WI38 (cell line): ENCODE measurements around the gene TENM4.

Source experiments
- H3K4me3 ChIP-seq: 2 replicates; pipeline ENCODE4 v1.5.1; 2011; ENCODE audit warnings: low read depth, mild to moderate bottlenecking, control low read depth, low read length
- CTCF ChIP-seq: IDR thresholded peaks from 2 replicates; pipeline ENCODE4 v1.5.1; 2012; ENCODE audit warnings: low read depth, mild to moderate bottlenecking, control low read depth, low read length

TENM4 gene

DNA sequence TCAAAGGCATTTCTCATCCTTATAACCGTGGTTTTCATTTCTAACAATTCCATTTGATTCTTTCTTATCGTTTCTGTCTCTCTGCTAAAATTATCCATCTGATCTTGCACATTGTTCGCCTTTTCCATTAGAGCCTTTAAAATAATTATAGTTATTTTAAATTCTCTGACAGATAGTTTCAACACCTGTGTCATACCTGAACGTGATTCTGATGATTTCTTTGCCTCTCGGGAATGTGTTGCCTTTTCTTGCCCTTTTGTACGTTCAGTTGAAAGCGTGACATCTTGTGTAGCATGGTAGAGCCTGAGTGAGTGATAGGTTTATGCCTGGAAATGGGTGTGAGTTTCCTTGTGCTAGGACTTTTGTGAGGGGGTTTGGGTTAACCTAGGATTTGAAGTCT is 744.7 kb downstream of the TENM4 start:
- TF ChIP-seq CTCF, result no peak
- H3K4me3 ChIP-seq, result no peak overlapping the region

DNA sequence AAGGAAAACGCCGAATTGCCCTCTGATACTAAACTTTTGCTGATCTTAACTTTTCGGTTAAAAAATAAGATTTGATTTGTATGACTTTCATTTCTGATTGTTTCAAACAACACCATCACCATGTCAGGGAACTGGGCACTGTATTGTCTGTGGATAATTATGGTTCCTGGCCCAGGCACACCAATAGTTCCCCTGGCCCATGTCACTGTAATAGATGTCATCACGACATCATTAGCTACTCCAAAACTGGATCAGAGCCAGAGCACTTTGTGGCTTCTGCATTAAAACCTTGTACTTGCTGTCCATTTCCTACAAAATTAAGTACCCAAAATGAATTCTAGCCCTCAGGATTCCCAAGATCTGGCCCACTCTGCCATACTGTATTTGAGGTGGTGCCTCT is 746.7 kb downstream of the TENM4 start:
- TF ChIP-seq CTCF, result no peak
- no peak overlapping the region for H3K4me3 ChIP-seq

GRCh38 chr11:78691215-78691614 is 749.6 kb downstream of the TENM4 start:
- no peak for TF ChIP-seq CTCF
- no peak overlapping the region for H3K4me3 ChIP-seq

- no peak overlapping the region for H3K4me3 ChIP-seq
- no peak for TF ChIP-seq CTCF
Observed at GRCh38 chr11:78690352-78690987, 750.4 kb downstream of the TENM4 start.

DNA sequence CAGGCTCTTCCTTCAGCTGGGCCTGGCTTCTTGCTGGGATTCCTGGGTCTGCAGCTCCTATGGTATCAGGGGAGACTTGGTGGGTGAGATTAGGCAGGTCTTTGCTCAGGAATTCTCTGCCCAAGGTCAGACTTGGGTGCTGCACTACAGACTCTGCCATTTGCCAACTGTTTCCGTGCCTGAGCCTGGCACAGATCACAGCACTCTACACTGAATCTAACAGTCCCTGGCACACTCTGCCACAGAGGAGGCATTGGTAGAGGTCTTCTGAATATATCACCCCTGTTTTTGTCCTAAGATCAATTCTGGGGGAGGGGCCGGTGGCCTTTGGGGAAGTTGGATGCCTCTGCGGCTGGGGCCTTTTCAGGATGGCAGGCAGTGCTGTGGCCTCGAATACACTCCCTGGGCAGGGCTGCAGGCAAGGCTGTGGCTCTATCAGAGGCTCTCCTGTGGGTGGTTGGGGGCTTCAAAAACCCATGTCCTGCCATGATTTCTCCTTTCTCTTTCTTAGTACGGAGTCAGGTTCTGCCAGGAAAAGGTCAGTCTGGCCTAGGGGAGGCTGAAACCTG is 751.2 kb downstream of the TENM4 start:
- no peak for TF ChIP-seq CTCF
- no peak overlapping the region for H3K4me3 ChIP-seq

GRCh38 chr11:78689101-78689500 is 751.7 kb downstream of the TENM4 start:
- no peak for TF ChIP-seq CTCF
- H3K4me3 ChIP-seq, result no peak overlapping the region

DNA sequence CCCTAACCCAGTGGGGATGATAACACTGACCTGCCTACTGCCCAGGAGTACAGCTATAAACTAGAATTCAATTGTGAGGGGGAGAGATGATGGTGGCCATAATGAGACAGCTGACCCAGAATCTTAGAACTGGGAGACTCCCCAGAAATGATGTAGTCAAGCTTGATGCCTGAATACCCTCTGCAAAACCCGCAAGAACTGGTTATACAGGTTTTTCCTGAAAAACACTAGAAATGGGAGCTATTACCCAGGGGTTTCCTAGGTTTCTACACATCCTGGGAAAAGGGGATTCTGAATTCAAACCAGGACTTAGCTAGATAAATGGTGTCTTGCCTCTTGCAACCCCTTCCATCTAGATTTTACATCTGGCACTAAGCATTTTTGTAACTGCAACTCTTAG is 752.4 kb downstream of the TENM4 start:
- TF ChIP-seq CTCF, result no peak
- H3K4me3 ChIP-seq, result no peak overlapping the region
